ENCODE measurements around the gene PHKG2.
A peak's percentile ranks its signal among the peaks of the same experiment; 100 is the strongest.

The PHKG2 gene

GRCh38 chr16:30771726-30772125 is 23.5 kb downstream of the PHKG2 start:
- no peak for TF ChIP-seq CTCF (IDR thresholded peaks at IDR 0.05; ENCODE audit: extremely low read depth, insufficient read depth, missing control alignments)
- no peak for DNase-seq (ENCODE audit: low spot score)
- in situ Hi-C loops (cut with MboI; ENCODE audit: low pct_unique_long_range_greater_than_20kb, low sequenced_read_pairs, unreplicated experiment), result no loop called here

GRCh38 chr16:30773826-30774225 is 25.6 kb downstream of the PHKG2 start:
- in situ Hi-C loops (cut with MboI; ENCODE audit: low pct_unique_long_range_greater_than_20kb, low sequenced_read_pairs, unreplicated experiment), result no loop called here
- TF ChIP-seq CTCF (IDR thresholded peaks at IDR 0.05; ENCODE audit: extremely low read depth, insufficient read depth, missing control alignments), result no peak
- no peak for DNase-seq (ENCODE audit: low spot score)

- DNase-seq (ENCODE audit: low spot score), result no peak
- in situ Hi-C loops (cut with MboI; ENCODE audit: low pct_unique_long_range_greater_than_20kb, low sequenced_read_pairs, unreplicated experiment), result no loop called here
- TF ChIP-seq CTCF (IDR thresholded peaks at IDR 0.05; ENCODE audit: extremely low read depth, insufficient read depth, missing control alignments), result no peak
Observed at GRCh38 chr16:30774367-30775130, 26.3 kb downstream of the PHKG2 start.

- DNase-seq (ENCODE audit: low spot score), result no peak
- TF ChIP-seq CTCF (IDR thresholded peaks at IDR 0.05; ENCODE audit: extremely low read depth, insufficient read depth, missing control alignments), result no peak
- in situ Hi-C loops (cut with MboI; ENCODE audit: low pct_unique_long_range_greater_than_20kb, low sequenced_read_pairs, unreplicated experiment), result no loop called here
Observed at GRCh38 chr16:30775131-30775391, 26.8 kb downstream of the PHKG2 start.

- peak; percentile 86 for DNase-seq (ENCODE audit: low spot score)
- in situ Hi-C loops (cut with MboI; ENCODE audit: low pct_unique_long_range_greater_than_20kb, low sequenced_read_pairs, unreplicated experiment), result no loop called here
- no peak for TF ChIP-seq CTCF (IDR thresholded peaks at IDR 0.05; ENCODE audit: extremely low read depth, insufficient read depth, missing control alignments)
Observed at GRCh38 chr16:30775392-30776188, 27.4 kb downstream of the PHKG2 start.

GRCh38 chr16:30777591-30778297 is 29.5 kb downstream of the PHKG2 start:
- DNase-seq (ENCODE audit: low spot score), result no peak
- no peak for TF ChIP-seq CTCF (IDR thresholded peaks at IDR 0.05; ENCODE audit: extremely low read depth, insufficient read depth, missing control alignments)
- in situ Hi-C loops (cut with MboI; ENCODE audit: low pct_unique_long_range_greater_than_20kb, low sequenced_read_pairs, unreplicated experiment), result no loop called here

Measured in GM13977 (cell line).